Measurements from ENCODE around the gene DNAH2.

DNA sequence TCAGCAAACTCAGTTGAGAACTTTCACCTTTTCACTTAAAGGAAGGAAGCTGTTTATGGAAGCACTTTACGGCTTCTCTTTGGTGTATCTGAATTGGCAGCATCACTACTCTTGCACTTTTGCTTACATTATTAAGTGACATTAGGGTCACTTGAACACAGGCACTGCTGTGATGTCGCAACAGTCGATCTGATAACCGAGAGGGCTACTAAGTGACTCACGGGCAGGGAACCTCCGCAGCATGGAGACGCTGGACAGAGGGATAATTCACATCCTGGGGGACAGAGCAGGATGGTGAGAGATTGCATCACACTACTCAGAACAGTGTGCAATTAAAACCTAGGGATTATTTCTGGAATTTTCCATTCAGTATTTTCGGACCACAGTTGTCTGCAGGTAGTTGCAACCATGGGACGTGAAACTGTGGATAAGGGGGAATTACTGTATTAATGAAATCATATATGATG is 56.5 kb downstream of the DNAH2 start:
- TF ChIP-seq POLR2A (IDR thresholded peaks at IDR 0.05) (no peak), CTCF (IDR thresholded peaks at IDR 0.05) (no peak)
